OCI-LY7 (cell line): ENCODE measurements around the gene SLC16A11. TPM values are rescaled to one million over a fixed set of nuclear protein-coding genes. Genes with fewer than 3 reads are reported as not detected.
A peak's percentile ranks its signal among the peaks of the same experiment; 100 is the strongest.

Source experiments
- BruUV-seq: library from RNA; stranded (reverse); fragments of 400-500 nt; replicated peaks from 2 replicates; lab custom pipeline; 2021; lab: Mats Ljungman, UMichigan
- CTCF ChIA-PET: fragments of 300-600 bp; sonication (Branson Sonifier 250); formaldehyde crosslinking; loops from one replicate; lab custom pipeline; 2022; ENCODE audit warnings: antibody characterized with exemption; ENCODE audit not compliant: unreplicated experiment; lab: Charles Lee
- POLR2A ChIA-PET: fragments of 300-600 bp; sonication (Branson Sonifier 250); formaldehyde crosslinking; loops from one replicate; lab custom pipeline; 2022; ENCODE audit warnings: antibody characterized with exemption; lab: Charles Lee
- DNase-seq: peaks from one replicate; pipeline ENCODE4 v3.0.0-alpha.2; 2015; ENCODE audit warnings: low spot score
- H2AFZ ChIP-seq: fragments of 200-600 bp; sonication (generic), shearing (Covaris generic); 2 replicates; pipeline ENCODE4 v1.6.1; 2014; ENCODE audit warnings: mild to moderate bottlenecking, antibody characterized with exemption, low read length, moderate library complexity
- H3K27ac ChIP-seq: fragments of 200-600 bp; sonication (generic); 2 replicates; pipeline ENCODE4 v1.5.1; 2014; ENCODE audit warnings: mixed run types, low read depth, mild to moderate bottlenecking, moderate library complexity, low read length, inconsistent platforms; ENCODE audit not compliant: poor library complexity, severe bottlenecking
- H3K36me3 ChIP-seq: fragments of 200-600 bp; sonication (generic); 2 replicates; pipeline ENCODE4 v1.6.1; 2014; ENCODE audit warnings: mild to moderate bottlenecking, antibody characterized with exemption, low read length, moderate library complexity, mixed read lengths; ENCODE audit not compliant: insufficient read depth
- H3K4me1 ChIP-seq: fragments of 200-600 bp; sonication (generic); 2 replicates; pipeline ENCODE4 v1.5.1; 2014; ENCODE audit warnings: mild to moderate bottlenecking, low read length; ENCODE audit not compliant: insufficient read depth, poor library complexity, severe bottlenecking
- H3K4me2 ChIP-seq: fragments of 200-600 bp; sonication (generic); 2 replicates; pipeline ENCODE4 v1.6.1; 2014; ENCODE audit warnings: mild to moderate bottlenecking, low read length
- H3K4me3 ChIP-seq: fragments of 200-600 bp; sonication (generic); 2 replicates; pipeline ENCODE4 v1.5.1; 2014; ENCODE audit warnings: mild to moderate bottlenecking, low read depth, low read length; ENCODE audit not compliant: poor library complexity, severe bottlenecking
- H3K79me2 ChIP-seq: fragments of 200-600 bp; sonication (generic); 2 replicates; pipeline ENCODE4 v1.6.1; 2016; ENCODE audit warnings: low read depth, mild to moderate bottlenecking, low read length, moderate library complexity, mixed read lengths; ENCODE audit not compliant: insufficient read depth
- H3K9me2 ChIP-seq: fragments of 200-600 bp; sonication (generic); 2 replicates; pipeline ENCODE4 v1.6.1; 2016; ENCODE audit warnings: mild to moderate bottlenecking, low read length, mixed read lengths; ENCODE audit not compliant: insufficient read depth
- H3K9me3 ChIP-seq: fragments of 200-600 bp; sonication (generic); 2 replicates; pipeline ENCODE4 v1.6.1; 2014; ENCODE audit warnings: mild to moderate bottlenecking, mixed run types, low read length, mixed read lengths
- H4K20me1 ChIP-seq: fragments of 200-600 bp; sonication (generic); 2 replicates; pipeline ENCODE4 v1.6.1; 2014; ENCODE audit warnings: mild to moderate bottlenecking, antibody characterized with exemption, low read length, moderate library complexity, mixed read lengths; ENCODE audit not compliant: insufficient read depth
- EZH2phosphoT487 ChIP-seq: fragments of 200-600 bp; sonication (generic); IDR thresholded peaks from 2 replicates; pipeline ENCODE4 v1.6.1; 2018; ENCODE audit warnings: low read depth, borderline replicate concordance, mild to moderate bottlenecking, mixed run types, antibody characterized with exemption, low read length, moderate library complexity, mixed read lengths
- intact Hi-C: fragments of 100-400 bp; cut with micrococcal nuclease; formaldehyde crosslinking; loops from one replicate; pipeline ENCODE4 v1.10.0; 2022; ENCODE audit not compliant: unreplicated experiment
- total RNA-seq, 2 experiments: library from RNA; depleted of rRNA in 1 of 2; stranded (reverse); fragments of >200 nt in 1 of 2; shearing (Covaris generic) in 1 of 2; gene quantifications; 2 replicates each; pipeline ENCODE4 v1.2.3, GENCODE V29; 2014 to 2022
- TF ChIP-seq, protein P1 (sequence below): fragments of 200-600 bp; sonication (generic); conservative IDR thresholded peaks from 2 replicates; pipeline ENCODE4 v1.5.1; 2014; ENCODE audit warnings: mild to moderate bottlenecking, antibody characterized with exemption, low read length, moderate library complexity, mixed read lengths

Gene SLC16A11
- total RNA-seq, 2 experiments from 2014 or later, result not detected

DNA sequence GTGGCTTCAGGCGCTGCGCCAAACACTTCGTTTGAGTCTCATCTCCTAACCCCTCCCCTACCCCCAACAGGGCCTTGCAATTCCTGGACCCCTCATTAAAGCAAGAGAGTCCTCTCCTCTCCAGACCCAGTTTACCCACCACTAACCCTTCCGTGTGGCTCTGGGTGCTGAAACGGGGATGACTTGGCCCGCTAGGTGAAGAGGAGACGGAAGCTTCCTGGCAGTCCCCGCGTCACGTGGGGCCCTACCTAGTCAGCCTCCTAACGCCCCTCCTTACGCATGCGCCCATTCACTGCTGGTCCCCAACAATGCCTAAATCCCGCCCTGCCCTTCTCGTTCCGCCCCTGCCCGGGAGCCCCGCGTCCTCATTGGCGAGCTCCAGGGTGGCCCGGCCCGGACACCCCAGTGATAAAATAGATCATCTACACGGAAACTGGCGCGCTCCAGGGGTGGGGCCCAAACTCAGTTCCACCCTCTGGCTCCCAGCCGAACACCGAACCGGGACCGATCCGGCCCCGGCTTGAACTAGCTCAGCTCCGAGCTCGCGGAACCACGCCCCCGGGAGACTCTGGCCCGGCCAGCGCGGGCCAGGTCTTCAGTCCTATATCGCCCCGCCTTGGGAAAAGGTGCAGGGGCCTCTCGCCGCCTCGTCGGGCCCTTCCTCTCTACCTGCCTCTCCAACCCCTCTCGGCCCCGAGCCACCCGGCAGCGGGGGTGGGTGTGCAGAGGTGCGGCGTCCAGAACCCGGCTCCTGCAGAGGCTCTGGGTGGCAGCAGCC, 8.1 kb downstream of the SLC16A11 start, which contains the start of gene SLC16A13:
Gene SLC16A13 (plus strand): TSS at position 425 of the 778 bp plus-strand sequence. CDS start 368 bp downstream, outside the sequence.
- Histone ChIP-seq H3K27ac (peak within 1 kb of the TSS; percentile 61), H2AFZ (peak within 1 kb of the TSS; percentile 80), H3K4me1 (peaks cover 19% of the 10 kb centered on the region), H3K4me3 (peak within 1 kb of the TSS; percentile 79), H4K20me1 (no peaks in the 10 kb centered on the region), H3K9me3 (no peaks in the 10 kb centered on the region), H3K79me2 (peaks cover 8% of the 10 kb centered on the region; the same call in 1 of the 2 replicates), H3K9me2 (no peaks in the 10 kb centered on the region), H3K36me3 (no peaks in the 10 kb centered on the region), H3K4me2 (peak within 1 kb of the TSS; percentile 92)
- DNase-seq, result peak; percentile 98
- TF ChIP-seq EZH2phosphoT487, result no peak
- TF ChIP-seq, protein P1, sequence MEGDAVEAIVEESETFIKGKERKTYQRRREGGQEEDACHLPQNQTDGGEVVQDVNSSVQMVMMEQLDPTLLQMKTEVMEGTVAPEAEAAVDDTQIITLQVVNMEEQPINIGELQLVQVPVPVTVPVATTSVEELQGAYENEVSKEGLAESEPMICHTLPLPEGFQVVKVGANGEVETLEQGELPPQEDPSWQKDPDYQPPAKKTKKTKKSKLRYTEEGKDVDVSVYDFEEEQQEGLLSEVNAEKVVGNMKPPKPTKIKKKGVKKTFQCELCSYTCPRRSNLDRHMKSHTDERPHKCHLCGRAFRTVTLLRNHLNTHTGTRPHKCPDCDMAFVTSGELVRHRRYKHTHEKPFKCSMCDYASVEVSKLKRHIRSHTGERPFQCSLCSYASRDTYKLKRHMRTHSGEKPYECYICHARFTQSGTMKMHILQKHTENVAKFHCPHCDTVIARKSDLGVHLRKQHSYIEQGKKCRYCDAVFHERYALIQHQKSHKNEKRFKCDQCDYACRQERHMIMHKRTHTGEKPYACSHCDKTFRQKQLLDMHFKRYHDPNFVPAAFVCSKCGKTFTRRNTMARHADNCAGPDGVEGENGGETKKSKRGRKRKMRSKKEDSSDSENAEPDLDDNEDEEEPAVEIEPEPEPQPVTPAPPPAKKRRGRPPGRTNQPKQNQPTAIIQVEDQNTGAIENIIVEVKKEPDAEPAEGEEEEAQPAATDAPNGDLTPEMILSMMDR, result no peak
- CTCF ChIA-PET, result interaction anchor here (0.9 to 1.0 kb wide), 2 partner anchors 14 to 182 kb away, joined by 3 to 5 read pairs; no protein-coding TSS in a partner anchor
- POLR2A ChIA-PET, result interaction anchor here (0.6 to 1.4 kb wide), 9 partner anchors 10 to 294 kb away, joined by 3 to 6 read pairs (median 3); no protein-coding TSS in a partner anchor
- BruUV-seq, result no TSS peak
- intact Hi-C loops, result loop anchor here (2.0 to 5.0 kb wide), 2 partner anchors 21 to 402 kb away; partner anchors contain the start of genes FGF11 and TMEM102

DNA sequence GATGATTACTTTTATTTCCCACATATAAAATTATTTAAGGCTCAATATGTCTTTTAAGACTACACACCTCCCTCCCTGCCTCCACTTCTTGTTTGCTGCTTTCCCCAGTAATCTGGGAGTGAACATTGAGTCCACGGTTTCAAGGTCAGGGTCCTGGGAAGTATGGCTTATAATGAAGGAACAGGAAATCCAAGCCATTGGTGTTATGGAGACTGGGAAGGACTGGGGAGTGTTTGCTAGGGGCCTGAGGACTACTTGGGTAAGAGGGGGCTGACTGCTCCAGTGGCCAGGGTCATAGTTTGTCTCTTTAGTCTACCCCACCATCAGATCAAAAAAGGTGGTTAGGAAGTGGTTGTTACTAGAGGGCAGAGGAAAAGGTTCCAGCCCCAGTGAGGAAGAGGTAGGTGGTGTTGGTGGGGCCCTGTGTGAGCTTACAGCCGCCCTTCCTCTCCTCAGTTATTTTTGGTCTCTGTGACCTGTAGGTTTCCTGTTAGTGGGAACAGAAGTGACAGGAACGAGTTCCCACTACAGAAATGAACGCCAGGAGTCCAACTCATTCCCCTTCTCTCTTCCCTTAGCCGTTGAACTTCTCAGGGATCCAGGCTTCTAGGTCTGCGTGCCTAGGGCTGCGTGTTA, 8.8 kb downstream of the SLC16A11 start:
- peak; percentile 38 for DNase-seq
- intact Hi-C loops, result loop anchor here (2.0 to 5.0 kb wide), 2 partner anchors 20 to 402 kb away; partner anchors contain the start of genes FGF11 and TMEM102
- TF ChIP-seq, protein P1, result no peak
- TF ChIP-seq EZH2phosphoT487, result no peak
- peak overlapping the region; percentile 80; the same call in 1 of the 2 replicates for H2AFZ ChIP-seq
- peak overlapping the region; percentile 79 for H3K4me3 ChIP-seq
- peaks cover 8% of the 10 kb centered on the region; the same call in 1 of the 2 replicates for H3K79me2 ChIP-seq
- H4K20me1 ChIP-seq, result no peaks in the 10 kb centered on the region
- CTCF ChIA-PET, result interaction anchor here (0.9 to 1.0 kb wide), 2 partner anchors 14 to 182 kb away, joined by 3 to 5 read pairs; no protein-coding TSS in a partner anchor
- BruUV-seq, result TSS peak; percentile 99
- no peaks in the 10 kb centered on the region for H3K9me3 ChIP-seq
- peaks cover 19% of the 10 kb centered on the region for H3K4me1 ChIP-seq
- no peaks in the 10 kb centered on the region for H3K36me3 ChIP-seq
- H3K4me2 ChIP-seq, result peak overlapping the region; percentile 92
- POLR2A ChIA-PET, result interaction anchor here (1.0 to 1.4 kb wide), 7 partner anchors 11 to 293 kb away, joined by 3 to 6 read pairs (median 4); no protein-coding TSS in a partner anchor
- H3K9me2 ChIP-seq, result no peaks in the 10 kb centered on the region
- peak overlapping the region; percentile 61 for H3K27ac ChIP-seq
